ENCODE measurements around the gene BCAR3.

The BCAR3 gene

DNA sequence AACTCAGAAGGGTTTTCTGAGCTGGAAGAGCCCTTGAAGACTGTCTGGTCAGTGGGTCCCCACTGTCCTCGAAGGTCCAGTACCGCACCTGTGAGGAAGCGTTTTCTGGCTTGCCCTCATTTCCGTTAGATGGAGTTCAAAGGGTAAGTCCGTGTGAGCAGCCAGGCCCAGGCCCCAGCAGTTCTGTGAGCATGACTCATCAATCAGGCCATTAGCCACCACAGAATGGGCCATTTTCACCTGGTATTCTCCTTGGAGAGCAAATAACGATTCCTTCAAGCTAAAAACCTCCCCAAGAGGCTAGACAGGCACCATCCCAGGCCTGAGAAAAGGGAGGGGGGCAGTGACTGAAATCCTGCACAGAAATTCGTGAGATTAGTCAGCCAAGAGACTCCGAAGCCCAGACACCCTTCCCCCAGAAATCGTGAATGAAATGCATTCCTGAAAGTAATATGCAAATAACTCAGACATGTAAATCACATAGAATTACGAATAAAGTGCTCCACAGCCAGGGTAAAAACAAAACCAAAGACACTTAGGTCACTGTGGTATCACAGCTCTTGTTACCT lies 66.0 kb downstream of the BCAR3 start:
- DNase-seq (ENCODE audit: low spot score): no peak

DNA sequence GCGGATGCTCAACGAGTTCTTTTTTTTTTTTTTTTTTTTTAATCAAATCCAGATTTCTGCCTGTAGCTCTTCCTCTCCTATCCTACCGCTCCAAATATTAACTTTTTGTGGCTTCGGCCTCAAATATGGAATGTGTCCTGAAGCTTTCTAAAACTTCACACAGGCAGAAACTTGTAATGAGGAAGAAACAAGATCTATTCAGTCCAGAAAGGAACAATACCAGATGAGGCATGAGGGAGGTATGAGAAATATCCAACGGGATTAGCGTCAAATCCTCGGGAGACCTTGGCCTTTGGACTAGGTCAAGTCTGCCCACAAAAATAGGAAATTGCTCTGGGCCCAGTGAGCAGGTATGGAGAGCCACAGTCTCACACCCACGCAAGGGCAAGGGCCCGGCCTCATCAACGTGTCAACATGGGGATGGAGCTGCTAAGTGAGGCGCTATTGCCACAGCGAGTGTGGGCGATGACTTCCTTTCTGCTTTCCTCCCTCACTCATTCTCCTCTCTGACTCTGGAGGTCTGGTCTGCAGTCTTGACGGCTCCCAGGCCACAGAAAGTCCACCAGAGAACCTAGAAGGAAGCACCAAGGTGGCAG lies 66.6 kb downstream of the BCAR3 start:
- DNase-seq (ENCODE audit: low spot score): no peak

DNA sequence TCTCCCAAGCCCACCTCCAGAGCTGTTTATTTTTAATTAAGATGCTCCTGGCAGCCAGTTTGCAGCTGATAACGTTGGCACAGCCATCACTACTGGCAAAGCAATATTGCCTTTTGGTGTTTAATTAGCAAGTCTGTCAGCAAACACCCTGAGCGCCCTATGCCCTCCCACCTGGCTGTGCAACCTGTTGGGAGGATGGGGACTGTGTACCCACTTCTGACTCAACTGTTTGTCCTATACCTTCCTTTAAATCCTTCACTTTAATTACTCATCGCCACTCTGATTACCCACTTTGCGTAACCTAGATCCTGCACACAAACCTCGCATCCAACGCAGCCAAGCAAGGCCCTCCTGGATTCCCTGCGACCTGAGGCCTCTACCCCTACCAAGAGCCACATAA lies 67.1 kb downstream of the BCAR3 start:
- DNase-seq (ENCODE audit: low spot score): no peak

DNA sequence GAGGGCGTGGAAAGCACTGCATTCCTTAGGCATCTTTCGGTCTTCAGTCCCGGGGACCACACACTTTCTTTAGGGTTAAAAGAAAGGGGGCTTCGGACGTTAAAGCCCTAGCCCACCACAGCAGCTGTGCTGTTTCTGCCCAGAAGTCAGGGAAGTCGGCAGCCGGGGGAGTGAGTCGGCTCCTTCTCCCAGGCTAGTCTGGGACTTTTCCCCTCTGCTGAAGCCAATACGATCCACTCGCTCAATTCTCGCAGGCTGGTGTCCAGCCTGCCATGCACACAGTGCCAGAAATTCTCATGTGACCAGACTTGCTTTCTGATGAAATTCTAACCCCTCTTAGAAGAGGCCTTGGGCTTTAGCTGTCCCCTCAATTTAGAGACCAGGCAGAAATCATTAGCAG lies 67.7 kb downstream of the BCAR3 start:
- DNase-seq (ENCODE audit: low spot score): no peak

DNA sequence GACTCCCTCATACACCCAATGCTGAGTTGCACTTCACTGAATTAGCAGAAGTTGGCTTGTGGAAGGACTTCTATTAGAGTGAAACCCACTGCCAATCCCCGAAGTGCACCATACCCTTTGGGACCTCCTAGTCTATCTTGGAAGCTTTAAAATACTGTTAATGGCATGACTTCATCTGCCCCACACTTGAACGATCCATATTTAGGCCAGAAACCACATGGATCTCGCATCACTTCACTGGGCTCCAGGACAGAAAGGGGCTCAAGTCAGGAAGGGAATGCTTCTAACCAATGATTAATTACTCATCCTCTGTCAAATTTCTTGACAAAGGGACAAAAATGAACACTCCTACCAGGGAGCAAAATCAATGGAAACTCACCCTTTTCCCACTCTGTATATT lies 69.1 kb downstream of the BCAR3 start:
- no peak for DNase-seq (ENCODE audit: low spot score)

DNA sequence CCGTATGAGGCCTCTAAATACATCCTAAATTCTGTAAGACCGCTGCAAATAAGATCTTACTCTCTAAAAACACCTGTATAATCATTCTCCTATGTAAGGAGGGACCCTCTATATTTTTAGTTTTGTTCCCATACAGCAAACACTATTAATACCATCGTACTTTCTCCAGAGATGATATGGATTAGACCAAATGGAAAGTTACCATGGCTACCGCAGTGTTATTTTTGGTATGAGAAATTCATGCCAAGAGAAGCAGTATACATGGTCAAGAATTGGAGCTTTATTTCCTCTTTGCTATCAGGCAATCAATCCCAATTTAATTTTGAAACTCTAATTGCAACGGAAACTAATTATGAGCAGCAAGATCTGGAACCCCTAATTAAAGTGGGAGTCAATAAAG lies 70.0 kb downstream of the BCAR3 start:
- DNase-seq (ENCODE audit: low spot score): no peak

DNA sequence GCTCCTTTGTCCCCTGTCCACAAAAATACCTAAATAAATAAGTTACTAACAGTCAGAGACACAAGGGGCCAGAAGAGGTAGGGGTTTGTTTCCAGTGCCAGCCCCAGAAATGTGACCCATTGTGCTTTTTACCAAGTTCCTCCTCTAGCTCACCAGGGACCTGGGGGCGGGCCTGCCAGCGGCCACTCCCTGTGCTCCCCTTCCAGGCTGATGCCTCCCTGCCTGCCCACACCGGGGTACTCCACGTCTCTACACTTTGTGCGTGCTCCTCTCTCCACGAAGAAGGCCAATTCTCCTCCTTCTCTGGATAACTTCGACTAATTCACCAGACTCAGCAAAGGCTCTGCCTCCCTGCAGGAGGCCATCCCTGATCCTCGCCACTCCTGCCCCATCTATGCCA lies 72.1 kb downstream of the BCAR3 start:
- DNase-seq (ENCODE audit: low spot score): no peak

DNA sequence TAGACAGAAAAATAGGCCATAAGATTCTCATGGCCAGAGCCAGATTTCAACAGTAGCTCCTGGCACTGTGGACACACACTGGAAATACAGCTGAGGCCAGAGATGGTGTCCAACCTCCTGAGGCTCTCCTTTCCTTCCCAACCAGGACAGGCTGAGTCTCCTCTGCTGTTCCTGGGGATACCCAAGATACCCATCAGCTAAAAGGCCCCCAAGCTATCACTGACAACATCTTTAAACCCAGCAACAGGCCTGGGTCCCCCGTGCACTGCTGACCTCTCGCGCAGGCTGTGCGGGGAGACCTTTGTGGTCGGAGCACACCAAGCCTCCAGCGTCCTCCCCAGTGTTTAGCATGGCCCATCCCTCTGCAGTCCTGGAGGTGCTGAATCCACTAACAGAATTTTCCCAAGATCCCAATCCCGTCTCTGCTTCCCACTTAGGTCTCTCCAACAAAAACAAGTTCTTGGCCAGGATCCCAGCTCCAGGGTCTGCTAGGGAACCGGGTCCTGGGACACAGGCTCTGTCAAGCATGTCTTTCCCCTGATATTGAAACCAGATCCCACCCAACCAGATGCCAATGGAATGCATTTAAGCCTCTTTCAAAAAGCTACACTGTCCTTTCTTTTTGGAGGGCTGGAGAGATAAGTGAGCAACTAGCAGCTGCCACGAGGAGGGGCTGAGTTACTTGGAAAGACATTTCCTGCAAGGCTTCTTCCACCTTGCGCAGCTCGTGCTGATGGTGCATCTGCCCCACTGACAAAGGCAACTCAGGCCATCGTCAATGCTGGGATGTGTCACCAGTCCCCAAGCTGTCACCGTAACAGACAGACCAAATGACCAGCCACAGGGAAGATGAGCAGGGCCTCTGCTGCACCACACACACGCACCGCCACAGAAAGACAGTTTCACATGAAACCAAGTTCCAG lies 73.2 kb downstream of the BCAR3 start:
- DNase-seq (ENCODE audit: low spot score): no peak

DNA sequence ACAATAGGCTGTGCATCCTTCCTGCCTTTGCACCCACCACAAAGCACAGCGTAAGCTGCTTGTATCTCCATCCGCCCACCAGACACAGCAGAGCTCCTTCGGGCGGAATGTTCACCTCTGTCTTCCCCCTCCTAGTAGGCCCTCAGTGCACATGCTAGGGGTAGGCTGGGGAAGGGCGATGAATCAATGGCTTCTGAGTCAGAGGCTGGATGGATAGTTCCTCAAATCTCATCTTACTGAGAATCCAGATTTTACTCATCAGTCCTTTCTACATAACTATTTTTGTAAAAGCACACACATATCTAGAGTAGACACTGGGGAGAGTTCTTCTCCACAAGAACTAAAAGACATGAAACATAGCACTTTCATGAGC lies 73.8 kb downstream of the BCAR3 start:
- DNase-seq (ENCODE audit: low spot score): no peak

DNA sequence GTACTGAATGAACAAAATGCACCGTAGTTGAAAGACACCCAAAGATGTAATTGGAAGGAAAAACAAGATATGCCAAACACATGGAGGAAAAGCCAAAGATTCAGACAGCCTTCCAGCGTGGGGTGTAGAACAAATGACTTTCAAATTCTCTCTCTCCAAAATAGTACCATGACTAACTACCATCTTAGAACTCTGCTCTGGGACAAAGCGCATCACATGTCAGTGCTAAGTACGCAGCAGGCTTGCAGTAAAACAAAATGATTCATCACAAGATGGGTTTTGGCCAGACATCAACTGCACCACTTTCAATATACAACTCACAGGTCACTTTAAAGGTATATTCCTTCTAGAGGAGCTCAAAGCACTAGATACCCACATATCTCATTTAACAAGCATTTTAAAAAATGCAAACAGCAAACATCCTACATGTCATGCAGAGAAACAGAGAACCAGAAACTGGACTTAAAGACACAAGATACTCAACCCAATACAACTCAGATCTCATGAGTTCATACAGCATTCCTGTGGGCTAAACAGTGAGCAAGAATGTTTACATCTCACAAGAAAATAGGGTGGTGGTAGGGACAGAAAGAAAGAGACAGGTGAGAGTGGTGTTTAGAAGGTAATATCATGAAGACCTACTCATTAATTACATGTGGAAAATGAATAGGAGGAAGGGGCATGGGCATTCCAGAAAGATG lies 75.7 kb downstream of the BCAR3 start:
- no peak for DNase-seq (ENCODE audit: low spot score)

DNA sequence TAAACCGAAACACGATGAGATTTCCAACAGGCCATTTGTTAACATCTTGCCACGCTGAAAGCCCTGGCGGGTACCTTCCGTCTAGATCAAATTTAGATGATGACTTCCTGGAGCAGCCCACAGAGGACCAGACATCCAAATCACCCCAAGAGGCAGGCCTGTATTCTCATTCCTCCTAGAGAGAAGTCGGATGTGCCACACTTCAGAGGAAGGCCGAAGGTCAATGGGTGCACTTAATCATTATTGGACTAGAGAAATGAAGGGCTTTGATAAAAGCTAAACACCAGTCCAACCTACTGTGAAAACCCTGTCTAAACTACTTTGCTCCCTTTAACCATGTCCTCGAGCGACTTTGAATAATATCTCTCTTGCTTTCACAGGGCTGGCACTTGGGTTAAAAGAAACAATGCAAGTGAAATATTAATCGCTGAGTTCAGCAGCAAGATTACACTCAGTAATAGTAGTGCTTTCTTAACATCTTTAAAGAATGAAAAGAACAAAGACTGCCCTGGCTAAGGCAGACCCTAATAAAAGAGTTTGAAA lies 76.5 kb downstream of the BCAR3 start:
- no peak for DNase-seq (ENCODE audit: low spot score)

DNA sequence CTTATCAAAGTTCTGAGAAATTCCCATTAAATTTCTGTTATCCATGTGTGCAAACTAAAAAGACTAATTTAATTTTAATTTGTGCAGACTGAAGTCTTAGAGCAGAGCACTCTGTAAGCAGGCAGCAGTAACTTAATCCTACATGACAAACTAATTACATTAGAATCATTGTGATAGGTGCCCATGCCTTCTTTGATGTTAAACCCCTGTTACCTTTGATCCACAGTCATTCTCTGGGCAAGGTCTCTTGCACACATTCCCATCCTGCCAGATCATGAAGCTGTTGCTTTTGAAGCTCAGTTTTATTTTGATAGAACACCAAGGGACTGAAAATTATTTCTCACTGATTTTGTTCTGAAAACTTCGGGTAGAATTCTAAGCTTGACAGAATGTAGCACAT lies 77.2 kb downstream of the BCAR3 start:
- no peak for DNase-seq (ENCODE audit: low spot score)

DNA sequence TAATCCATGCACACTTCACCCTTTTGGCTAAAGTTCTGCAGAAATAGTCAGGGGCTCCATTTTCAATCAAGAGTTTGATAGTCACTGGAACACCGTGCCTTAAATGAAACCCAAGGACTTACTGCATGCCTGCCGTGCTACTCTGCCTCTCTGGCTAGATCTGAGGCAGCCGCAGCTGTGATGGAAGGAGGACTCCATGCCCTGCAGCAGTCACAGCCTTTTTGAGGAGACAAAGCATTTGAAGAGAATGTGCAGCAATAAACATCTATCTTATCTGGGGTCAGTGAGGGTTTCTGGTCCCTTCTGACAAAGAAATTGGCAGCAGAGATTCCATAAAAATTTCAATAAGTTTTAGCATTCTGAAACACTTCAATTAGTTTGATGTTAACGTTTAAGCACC lies 78.0 kb downstream of the BCAR3 start:
- DNase-seq (ENCODE audit: low spot score): no peak

DNA sequence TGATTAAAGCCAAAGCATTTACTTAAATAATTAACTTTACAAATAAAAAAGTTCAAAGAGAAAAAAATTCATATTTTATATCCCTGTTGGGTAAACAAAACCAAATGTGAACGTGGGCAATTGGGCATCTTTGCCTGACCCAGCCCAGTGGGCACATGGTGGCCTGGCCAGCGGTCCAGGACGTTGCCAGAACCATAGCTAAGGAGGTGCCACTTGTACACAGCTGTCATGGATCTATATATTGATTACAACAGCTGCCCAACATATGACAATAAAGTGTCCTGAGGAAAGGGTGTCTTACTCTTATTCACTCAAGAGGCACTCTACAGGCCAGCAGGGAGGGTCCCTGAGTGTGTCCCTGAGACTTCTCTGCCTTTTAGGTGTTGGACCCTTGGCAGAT lies 78.5 kb downstream of the BCAR3 start:
- DNase-seq (ENCODE audit: low spot score): no peak

DNA sequence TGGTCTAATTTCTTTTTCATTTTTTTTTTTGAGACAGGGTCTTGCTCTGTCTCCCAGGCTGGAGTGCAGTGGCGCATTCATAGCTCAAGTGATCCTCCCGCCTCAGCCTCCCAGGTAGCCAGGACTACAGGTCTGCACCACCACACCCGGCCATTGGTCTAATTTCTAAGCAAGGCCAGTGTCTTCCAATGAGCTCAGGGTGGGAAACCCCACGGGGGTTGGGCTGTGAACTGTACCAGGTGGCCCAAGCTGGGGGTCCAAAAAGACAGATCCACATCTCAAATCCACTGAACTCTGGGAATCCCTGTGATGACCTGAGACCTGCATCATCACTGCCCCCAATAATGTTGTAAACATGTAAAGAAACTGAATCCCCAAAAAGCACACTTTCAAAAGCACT lies 79.5 kb downstream of the BCAR3 start:
- DNase-seq (ENCODE audit: low spot score): no peak

DNA sequence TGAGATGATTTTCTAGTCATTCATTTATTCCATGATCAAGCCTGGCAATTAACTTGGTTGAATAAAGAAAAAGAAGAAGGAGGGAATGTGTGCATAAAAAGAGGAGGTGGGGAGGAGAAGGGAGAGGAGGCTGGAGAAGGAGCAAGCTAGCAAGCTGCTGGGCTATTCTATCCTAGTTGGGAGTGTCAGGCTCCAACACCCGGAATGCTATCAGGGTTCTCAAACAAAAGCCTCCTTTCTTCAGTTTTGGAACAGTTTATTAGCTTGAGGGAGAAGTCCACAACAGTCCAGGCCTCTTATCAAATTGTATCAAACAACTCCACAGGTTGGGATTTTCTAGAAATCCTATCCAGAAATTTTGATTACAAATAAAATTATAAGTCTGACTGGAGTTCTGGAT lies 80.0 kb downstream of the BCAR3 start:
- no peak for DNase-seq (ENCODE audit: low spot score)

DNA sequence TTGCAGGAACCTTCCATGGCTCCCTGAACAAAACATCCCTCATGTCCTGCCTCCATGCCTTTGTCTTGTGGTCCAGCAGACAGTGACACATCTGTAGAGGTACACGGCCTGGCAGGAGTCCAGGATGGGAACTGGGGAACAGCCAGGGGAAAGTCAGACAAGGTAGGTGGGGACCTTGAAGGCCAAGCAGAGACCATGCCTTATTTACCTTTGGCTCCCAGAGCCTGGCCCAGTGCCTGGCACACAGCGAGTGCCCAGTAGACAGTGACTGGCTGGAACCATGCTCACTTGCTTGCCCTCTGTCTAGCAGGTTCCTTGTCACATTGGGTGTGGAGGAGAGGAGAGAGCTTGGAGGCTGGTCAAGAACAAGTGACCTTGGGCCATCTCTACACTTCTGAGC lies 81.0 kb downstream of the BCAR3 start:
- no peak for DNase-seq (ENCODE audit: low spot score)

DNA sequence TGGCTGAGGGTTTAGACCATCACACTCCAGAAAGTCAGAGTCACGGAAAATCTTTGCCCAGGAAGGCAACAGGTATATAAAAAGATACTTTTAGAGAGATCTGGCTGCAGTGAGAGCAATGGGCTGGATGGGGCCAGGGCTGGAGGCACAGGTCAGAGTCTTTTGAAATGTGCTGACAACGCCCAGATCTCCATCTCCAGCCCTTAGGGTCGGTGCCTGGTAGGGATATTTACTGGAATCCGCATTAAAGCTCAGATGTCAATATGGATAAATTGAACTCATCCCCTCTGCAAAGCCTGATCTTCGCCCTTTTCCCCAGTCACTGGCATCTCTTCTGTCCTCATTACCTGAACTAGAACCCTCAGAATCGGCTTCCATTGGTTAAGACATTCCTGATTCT lies 82.2 kb downstream of the BCAR3 start:
- no peak for DNase-seq (ENCODE audit: low spot score)

DNA sequence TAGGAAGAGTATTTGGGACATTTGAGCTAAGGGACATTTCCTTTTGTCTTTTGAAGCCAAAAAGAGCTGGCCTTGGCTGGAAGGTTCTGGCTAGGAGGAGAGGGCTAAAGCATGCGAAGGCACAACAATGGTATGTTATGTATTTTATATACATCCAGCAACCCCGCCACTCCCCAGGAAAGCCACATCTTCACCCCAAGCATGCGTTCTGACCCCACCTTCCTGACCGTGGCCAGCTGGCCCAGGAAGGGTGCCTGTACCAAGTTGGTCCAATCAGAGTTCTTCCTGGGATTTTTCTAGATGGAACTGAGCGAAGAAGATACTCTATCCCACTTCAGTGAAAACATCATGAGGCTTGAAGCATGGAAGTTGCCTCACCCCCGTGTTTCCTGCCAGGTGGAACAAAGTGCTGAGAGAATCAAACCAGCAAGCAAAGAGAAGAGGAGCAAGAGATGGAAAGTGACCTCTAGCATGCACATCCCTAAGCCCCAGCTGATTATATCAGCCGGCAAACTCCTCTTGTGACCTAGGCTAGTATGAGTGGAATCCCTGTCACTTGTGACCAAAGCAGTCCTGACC lies 82.7 kb downstream of the BCAR3 start:
- DNase-seq (ENCODE audit: low spot score): no peak

DNA sequence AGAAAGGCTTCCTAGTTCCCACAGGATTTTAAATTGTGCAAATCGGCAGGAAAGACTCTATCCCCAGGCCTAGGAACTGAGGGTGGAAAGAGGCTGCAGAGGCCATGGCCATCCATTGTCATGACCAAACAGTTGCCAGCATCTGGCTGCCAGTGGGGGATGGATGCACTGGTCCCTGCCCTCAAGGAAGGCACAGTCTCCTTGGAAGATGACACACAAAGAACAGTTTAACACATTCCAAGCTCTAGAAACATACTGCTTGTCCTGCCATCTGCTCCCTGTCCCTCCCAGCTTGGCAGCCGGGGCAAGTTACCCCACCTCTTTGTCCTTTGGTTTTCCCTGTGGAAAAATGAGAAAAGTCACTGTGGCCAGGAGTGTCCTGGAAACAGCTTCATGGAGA lies 83.2 kb downstream of the BCAR3 start:
- DNase-seq (ENCODE audit: low spot score): no peak

DNA sequence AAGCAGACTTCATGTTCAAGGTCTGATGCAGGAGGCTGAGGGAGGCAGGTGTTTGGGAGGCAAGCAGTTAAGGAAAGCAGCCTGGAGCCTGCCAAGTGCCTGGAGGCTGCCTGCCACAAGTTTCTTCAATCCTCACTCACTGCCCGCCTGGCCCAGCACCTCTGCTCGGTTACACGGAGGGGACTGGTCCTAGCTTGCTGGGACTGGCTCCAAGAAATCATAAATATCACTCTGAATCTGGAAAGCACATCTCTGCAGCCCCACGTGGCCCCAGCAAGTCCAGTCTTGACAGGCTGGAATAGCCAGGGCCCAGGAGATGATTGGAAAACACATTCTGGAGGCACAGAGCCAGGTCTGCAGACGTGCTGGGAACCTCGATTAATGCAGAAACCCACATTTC lies 83.9 kb downstream of the BCAR3 start:
- DNase-seq (ENCODE audit: low spot score): no peak

DNA sequence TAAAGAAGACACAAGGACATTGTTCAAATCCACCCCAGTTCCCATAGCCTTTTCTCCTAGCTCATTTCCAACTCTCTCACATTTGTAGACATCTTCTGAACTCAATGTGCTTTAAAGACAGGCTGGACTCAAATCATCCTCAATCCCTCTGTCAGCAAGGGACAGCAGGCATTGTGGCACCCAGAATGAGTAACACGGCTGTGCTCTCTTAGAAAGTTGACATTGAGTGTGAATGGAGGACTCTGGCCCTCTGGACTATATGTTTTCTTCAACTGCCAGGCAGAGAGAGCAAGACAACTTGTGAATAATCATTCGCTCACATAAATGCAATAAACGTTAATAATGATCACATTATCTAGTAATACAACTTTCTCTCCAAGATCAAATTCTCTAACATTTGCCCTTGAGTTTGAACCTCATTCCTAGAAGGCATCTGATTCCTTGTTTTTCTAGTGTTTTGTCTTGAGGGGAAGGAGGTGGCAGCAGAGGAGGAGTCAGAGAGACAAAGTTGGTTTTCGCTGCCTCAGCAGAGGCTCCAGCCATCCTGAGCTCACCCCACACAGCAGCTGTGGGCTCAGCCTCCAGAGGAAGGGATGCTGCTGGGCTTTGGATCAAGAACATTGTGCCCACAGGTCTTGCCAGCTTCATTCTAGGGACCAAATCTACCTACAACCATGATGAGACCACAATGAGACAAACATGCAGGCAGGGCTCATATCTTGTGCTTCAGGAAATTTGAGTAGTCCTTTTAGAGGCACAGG lies 85.1 kb downstream of the BCAR3 start:
- DNase-seq (ENCODE audit: low spot score): no peak
